Activated CD4-positive, alpha-beta T cell treated with anti-CD3 and anti-CD28 coated beads, Interleukin-2, amount 50 U/mL, for 24 hours (primary cell): ENCODE results near the gene TRIM33.
"Not testable (repeated sequence)": the region's sequence is repeated elsewhere in the genome, so short reads cannot be mapped to it uniquely, and the experiment has no call there.

Experiments used
- DNase-seq, 2 donors: peaks; one replicate each; pipeline ENCODE4 v3.0.0-alpha.2; 2020; ENCODE audit warnings: low read depth in 1 of 2, low spot score in 1 of 2

TRIM33 gene

DNA sequence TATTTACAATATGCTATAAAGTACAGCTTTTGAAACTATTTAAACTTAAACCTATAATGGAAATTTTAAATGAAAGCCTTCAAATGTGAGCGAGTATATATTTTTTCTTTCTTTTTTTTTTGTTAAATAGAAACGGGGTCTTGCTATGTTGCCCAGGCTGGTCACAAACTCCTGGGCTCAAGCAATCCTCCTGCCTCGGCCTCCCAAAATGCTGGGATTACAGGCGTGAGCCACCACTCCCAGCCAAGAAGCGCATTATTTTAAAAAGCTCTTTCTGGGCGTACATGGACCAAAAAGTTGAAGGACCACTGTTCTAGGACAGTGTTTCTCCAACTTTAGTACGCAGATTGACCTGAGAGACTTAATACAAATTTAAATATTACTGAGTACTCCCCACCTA lies 87.5 kb downstream of the TRIM33 start:
- DNase-seq: no peak

DNA sequence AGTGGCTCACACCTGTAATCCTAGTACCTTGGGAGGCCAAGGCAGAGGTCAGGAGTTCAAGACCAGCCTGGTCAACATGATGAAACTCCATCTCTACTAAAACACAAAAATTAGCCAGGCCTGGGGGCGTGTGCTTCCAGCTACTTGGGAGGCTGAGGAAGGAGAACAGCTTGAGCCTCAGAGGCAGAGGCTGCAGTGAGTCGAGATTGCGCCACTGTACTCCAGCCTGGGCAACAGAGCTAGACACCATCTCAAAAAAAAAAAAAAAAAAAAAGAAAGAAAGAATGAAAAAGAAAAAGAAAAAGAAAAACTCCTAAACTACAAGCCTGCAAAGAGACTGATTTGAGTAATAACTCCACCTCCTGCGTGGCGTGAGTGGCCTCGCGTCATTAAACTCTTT lies 92.1 kb downstream of the TRIM33 start:
- DNase-seq: not testable (repeated sequence)

- DNase-seq: no peak
Measured at GRCh38 chr1:114397601-114398000, 113.4 kb downstream of the TRIM33 start.

DNA sequence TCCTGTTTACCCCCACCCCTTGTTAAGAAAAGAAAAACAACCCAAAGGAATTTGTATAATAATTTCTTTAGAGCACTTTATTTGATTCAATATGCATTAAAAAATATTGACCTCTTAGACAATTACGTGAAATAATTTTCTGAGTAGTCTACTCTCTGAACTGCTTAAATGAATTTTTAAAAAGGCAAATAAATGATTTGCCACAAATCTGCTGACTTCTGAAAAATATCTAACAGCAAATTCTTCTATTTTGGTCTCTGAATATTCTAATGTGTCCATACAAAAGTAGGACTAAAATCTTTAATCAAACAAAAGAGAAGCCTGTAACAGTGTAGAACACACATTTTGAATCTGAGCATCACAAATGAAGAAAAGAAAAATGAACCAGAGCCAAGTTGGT lies 115.1 kb downstream of the TRIM33 start:
- DNase-seq: no peak

GRCh38 chr1:114390960-114391359 lies 120.0 kb downstream of the TRIM33 start:
- no peak for DNase-seq

- no peak for DNase-seq
Measured at GRCh38 chr1:114390361-114390760, 120.6 kb downstream of the TRIM33 start.

GRCh38 chr1:114388432-114389003 lies 122.5 kb downstream of the TRIM33 start:
- DNase-seq: no peak

- not testable (repeated sequence) for DNase-seq
Measured at GRCh38 chr1:114387585-114387984, 123.4 kb downstream of the TRIM33 start.

- no peak for DNase-seq
Measured at GRCh38 chr1:114387010-114387360, 124.0 kb downstream of the TRIM33 start.

GRCh38 chr1:114386129-114387009 lies 124.6 kb downstream of the TRIM33 start:
- DNase-seq: no peak

DNA sequence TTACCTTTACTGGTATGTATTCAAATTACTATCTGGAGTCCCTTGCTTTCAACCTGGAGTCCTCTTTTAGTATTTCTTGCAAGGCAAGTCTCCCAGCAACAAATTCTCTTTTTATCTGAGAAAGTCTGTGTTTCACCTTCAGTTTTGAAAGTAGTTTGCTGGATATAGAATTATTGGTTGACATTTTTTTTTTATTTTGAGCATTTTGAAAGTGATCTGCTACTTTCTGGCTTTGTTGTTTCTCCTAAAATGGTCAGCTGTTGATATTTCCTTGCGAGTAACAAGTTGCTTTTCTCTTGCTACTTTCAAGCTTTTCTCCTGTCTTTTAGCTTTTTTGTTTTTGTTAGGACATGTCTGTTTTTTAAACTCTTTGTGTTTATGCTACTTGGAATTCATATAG lies 126.1 kb downstream of the TRIM33 start:
- no peak for DNase-seq

DNA sequence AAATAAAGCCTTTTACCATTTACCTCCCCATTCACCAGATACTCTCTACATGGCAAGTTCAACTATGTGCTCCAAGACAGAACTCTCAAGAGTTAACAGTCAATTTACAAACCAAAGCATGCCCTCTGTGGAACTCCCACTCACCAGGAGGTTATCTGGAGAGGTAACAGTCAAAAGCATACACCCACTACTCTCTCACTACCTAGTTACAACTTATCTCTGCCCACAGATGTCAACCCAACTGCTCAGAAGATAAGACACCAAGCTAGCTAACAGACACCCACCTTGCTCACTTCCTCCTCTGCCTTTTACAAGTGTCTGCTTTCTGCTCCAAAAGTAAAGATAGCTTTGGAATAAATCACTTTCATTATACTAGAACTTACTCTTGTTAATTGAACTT lies 131.0 kb downstream of the TRIM33 start:
- DNase-seq: no peak

GRCh38 chr1:114379358-114379757 lies 131.6 kb downstream of the TRIM33 start:
- DNase-seq: no peak

DNA sequence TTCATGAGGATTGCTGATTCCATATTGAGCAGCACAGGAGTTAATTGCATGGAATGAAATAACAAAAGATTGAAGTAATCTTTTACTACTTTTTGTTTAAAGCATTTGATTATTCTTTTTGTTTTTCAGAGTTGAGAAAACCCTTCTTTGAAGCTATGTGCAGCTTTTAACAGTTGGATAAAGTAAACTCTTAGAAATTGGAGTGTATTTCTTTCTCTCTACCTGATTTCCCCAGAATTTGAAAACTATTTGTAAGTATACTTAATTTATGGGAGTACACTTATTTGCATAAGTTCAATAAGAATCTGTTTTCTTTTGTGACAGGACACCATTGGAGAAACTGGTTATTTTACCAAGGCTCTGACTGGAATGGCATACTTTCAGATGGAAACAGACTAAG lies 133.6 kb downstream of the TRIM33 start:
- DNase-seq: no peak

DNA sequence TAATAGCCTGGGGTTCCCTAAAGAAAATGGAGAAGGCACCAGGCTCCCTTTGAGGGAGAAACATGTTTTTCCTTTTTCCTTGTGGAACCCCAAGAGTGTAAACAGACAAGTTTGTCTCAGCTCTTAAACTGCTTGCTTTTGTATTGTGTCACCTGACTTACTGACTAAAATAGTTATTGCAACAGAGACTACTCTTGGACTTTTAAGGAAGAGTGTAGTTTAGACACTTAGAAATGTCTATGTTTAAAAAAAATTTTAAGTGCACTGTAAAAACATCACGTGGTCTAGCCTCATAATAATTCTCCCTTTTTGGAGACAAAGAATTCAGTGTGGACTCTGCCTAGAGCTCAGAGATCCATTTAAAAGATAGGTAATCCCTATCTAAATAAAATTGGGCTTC lies 141.1 kb downstream of the TRIM33 start:
- no peak for DNase-seq

DNA sequence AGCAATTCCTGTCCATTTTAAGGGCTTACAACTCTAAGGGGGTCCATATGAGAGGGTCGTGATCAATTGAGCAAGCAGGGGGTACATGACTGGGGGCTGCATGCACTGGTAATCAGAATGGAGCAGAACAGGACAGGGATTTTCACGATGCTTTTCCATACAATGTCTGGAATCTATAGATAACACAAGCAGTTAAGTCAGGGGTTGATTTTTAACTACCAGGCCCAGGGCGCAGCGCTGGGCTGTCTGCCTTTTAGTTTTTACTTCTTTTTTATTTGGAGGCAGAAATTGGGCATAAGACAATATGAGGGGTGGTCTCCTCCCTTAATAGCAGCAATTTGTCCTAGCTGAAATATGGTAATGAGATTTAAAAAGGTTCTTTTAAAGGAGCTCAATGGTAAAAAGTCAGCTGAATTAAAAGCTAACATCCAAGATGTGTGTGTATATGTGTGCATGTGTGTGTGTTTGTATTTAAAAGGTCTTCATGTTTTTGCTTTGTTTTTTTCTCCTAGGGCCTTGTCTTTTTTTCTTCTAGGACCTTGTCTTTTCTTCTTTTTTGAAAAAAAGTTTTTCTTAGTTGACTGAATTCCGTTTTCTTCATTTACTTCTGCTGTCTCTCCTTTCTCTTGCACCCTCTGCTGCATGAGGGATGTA lies 141.6 kb downstream of the TRIM33 start:
- not testable (repeated sequence) for DNase-seq

DNA sequence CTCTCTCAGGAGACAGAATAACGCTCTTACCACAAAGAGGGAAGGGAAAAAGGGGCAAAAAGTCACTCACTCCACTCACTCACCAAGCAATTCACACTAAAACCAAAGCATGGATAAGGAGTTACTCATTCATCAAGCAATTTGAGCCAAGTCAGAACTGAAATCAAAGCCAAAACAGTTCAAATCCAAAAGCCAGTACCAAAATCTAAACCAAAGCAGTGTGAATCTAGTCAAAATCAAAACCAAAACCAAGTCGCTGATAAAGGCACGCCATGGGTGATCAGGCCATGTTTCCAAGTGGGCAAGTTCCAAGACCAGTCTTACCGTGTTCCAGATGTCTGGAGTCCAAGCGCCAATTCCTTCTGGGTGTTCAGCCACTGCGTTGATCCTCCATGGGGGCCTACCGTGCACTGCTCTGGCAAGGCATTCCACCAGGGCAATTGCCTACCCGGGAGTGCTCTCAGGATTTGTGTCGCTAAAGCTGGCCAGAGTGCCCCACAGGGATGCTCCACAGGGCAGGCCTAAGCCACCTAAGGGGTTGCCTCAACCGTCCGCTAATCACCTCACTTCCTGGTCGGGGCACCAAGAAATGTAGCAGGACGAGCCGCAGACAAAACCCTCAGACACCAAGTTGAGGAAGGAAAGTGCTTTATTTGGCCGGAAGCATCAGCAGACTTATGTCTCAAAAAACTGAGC lies 142.3 kb downstream of the TRIM33 start:
- no peak for DNase-seq

GRCh38 chr1:114367810-114368209 lies 143.2 kb downstream of the TRIM33 start:
- DNase-seq: no peak

- DNase-seq: not testable (repeated sequence)
Measured at GRCh38 chr1:114363230-114363629, 147.8 kb downstream of the TRIM33 start.

DNA sequence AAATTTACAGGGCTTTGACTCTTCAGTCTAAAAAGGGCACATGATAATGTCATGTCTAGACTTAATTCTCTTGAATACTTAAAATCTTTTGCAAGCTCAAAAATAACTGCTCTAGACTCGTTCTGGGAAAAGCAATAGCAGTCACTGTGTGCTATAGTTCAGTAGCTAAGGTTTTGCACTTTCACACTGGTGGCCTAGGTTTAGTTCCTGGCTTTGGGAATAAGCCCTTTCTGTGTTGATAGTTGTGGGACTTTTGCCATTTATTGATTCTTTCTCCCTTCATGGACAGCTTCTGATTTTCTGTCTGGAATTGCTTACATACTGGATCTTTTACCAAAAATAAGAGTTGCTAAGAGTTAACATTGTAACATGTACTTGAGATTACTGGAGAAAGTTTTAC lies 151.2 kb downstream of the TRIM33 start:
- DNase-seq: no peak

DNA sequence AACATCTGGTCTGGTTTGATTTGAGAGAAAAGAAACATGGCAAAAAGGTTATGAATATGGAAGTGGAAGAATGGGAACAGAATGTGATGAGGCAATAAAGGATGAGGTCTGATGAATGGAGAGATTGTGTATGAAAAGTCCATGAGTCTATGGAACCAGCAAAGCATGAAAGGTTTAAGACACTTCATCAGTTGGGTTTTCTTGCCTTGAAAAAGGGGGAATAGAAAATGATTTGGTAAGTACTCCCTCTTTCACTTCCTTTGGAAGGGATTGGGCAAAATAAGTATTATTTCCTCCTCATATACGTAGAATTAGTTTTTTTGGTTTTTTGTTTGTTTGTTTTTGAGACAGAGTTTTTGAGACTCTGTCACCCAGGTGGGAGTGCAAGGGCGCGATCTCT lies 155.8 kb downstream of the TRIM33 start:
- no peak for DNase-seq

- DNase-seq: no peak
Measured at GRCh38 chr1:114353262-114353661, 157.7 kb downstream of the TRIM33 start.
